ENCODE data around the gene SEMA4D.

Gene SEMA4D

DNA sequence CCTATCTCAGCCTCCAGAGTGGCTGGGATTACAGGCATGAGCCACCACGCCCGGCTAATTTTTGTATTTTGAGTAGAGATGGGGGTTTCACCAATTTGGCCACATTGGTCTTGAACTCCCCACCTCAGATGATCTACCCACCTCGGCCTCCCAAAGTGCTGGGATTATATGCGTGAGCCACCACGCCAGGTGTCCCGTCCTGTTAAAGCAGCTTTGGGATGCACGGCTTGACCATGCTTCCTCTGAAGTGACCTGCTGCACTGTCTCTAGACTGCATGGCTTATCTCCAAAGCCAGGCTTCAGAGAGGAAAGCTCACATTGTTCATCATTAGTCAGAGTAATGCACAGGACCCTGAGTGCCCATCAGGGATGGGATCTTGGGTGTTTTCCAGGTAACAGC is 45.4 kb downstream of the SEMA4D start:
- TF ChIP-seq, protein P1, sequence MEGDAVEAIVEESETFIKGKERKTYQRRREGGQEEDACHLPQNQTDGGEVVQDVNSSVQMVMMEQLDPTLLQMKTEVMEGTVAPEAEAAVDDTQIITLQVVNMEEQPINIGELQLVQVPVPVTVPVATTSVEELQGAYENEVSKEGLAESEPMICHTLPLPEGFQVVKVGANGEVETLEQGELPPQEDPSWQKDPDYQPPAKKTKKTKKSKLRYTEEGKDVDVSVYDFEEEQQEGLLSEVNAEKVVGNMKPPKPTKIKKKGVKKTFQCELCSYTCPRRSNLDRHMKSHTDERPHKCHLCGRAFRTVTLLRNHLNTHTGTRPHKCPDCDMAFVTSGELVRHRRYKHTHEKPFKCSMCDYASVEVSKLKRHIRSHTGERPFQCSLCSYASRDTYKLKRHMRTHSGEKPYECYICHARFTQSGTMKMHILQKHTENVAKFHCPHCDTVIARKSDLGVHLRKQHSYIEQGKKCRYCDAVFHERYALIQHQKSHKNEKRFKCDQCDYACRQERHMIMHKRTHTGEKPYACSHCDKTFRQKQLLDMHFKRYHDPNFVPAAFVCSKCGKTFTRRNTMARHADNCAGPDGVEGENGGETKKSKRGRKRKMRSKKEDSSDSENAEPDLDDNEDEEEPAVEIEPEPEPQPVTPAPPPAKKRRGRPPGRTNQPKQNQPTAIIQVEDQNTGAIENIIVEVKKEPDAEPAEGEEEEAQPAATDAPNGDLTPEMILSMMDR (IDR thresholded peaks at IDR 0.05; ENCODE audit: insufficient read depth, missing control alignments): no peak
- FAIRE-seq: no peak

GRCh38 chr9:89450213-89450612 is 47.7 kb downstream of the SEMA4D start:
- FAIRE-seq (no peak), DNase-seq (ENCODE audit: insufficient read length, low spot score) (no peak)
- TF ChIP-seq, protein P1 (IDR thresholded peaks at IDR 0.05; ENCODE audit: insufficient read depth, missing control alignments): no peak

More for the DNA sequence above, 45.4 kb downstream of the SEMA4D start:
- no peak for DNase-seq (ENCODE audit: insufficient read length, low spot score)

DNA sequence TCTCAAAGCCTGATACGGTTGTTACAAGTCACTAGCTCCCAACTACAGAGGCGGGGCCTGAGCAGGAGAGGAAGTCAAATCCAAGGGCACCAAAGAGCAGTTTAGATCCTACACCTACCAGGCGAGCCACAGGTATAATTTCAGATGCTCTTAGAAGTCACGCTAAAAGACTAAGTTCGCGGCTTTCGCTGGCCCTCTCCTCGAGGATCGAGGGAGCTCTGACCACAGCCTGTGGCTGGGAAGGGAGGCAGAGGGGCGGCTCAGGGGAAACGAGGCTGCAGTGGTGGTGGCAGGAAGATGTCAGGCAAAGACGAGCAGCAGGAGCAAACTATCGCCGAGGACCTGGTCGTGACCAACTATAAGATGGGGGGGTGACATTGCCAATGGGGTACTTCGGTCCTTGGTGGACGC is 48.6 kb downstream of the SEMA4D start:
- TF ChIP-seq, protein P1 (IDR thresholded peaks at IDR 0.05; ENCODE audit: insufficient read depth, missing control alignments): no peak
- FAIRE-seq (no peak), DNase-seq (ENCODE audit: insufficient read length, low spot score) (no peak)

- FAIRE-seq: no peak
- no peak for DNase-seq (ENCODE audit: insufficient read length, low spot score)
- TF ChIP-seq, protein P1 (IDR thresholded peaks at IDR 0.05; ENCODE audit: insufficient read depth, missing control alignments): no peak
Measured at GRCh38 chr9:89448821-89449220, 49.1 kb downstream of the SEMA4D start.

- FAIRE-seq (no peak), DNase-seq (ENCODE audit: insufficient read length, low spot score) (no peak)
- TF ChIP-seq, protein P1 (IDR thresholded peaks at IDR 0.05; ENCODE audit: insufficient read depth, missing control alignments): no peak
Measured at GRCh38 chr9:89448381-89448780, 49.5 kb downstream of the SEMA4D start.

GRCh38 chr9:89447416-89447815 is 50.5 kb downstream of the SEMA4D start:
- TF ChIP-seq, protein P1 (IDR thresholded peaks at IDR 0.05; ENCODE audit: insufficient read depth, missing control alignments): no peak
- DNase-seq (ENCODE audit: insufficient read length, low spot score) (no peak), FAIRE-seq (no peak)

DNA sequence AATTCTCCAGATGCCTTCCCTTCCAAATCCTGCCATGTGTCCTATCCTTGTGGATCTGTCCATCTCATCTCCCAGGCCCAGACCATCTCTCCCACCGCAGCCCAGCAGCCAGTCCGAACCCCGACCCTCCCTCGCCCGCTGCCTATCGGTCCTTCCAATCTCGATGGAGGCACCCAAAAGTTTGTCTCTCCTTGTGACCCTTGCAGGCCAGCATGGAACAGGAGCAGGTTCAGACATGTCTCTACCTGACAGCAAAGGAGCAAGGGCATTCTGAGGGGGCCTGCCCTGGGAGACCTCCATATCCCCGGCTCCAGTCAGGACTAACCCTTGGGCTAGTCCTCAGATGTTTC is 51.0 kb downstream of the SEMA4D start:
- FAIRE-seq (no peak), DNase-seq (ENCODE audit: insufficient read length, low spot score) (no peak)
- TF ChIP-seq, protein P1 (IDR thresholded peaks at IDR 0.05; ENCODE audit: insufficient read depth, missing control alignments): no peak

All from D721Med (cell line).